Measurements from ENCODE around the gene KRTAP2-4.

Gene KRTAP2-4

DNA sequence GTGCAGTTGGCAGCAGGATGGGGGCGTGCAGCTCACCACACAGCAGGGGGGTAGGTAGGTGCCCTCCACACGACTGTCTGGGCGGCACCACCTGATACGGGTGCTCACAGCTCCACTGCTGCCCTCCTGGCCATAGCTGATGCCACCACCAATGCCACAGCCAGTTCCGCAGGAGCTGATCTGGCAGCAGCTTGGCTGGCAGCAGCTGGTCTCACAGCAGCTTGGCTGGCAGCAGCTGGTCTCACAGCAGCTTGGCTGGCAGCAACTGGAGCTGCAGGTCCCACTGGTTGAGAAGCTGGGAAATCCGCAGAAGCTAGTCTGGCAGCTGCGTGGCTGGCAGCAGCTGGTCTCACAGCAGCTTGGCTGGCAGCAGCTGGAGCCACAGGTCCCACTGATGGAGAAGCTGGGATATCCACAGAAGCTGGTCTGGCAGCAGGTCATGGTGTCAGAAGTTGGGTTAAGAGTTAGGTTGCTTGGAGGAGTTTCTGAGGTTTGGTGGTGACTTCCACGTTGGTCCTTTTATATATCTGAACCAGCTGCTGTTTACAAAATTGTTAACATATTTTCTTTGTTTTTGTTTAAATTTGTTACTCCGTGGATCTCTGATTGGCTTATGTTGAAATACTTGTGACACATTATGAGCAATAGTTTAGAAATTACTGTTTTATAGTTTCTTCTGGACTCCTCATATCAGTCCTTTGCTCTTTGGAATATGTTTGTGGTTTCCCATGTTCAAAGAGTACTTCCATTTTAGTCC lies 38.8 kb downstream of the KRTAP2-4 start, which contains the start of gene KRTAP1-5:
Gene KRTAP1-5 (minus strand): TSS at position 494 of the 757 bp plus-strand sequence. CDS start 53 bp downstream, at position 441.
- Histone ChIP-seq H3K9me3 (ENCODE audit: control insufficient read depth, insufficient read depth, low read depth, low read length) (no peaks in the 10 kb centered on the region), H3K27ac (ENCODE audit: low read depth, low read length) (no peak within 1 kb of the TSS), H3K4me3 (ENCODE audit: low read depth, low read length) (no peak within 1 kb of the TSS), H3K27me3 (ENCODE audit: control insufficient read depth, insufficient read depth, low read length) (no peaks in the 10 kb centered on the region), H3K9ac (ENCODE audit: low read length) (no peak within 1 kb of the TSS), H3K4me1 (ENCODE audit: control insufficient read depth, insufficient read depth, low read length) (no peaks in the 10 kb centered on the region), H3K36me3 (ENCODE audit: control insufficient read depth, insufficient read depth, low read length) (no peaks in the 10 kb centered on the region)

DNA sequence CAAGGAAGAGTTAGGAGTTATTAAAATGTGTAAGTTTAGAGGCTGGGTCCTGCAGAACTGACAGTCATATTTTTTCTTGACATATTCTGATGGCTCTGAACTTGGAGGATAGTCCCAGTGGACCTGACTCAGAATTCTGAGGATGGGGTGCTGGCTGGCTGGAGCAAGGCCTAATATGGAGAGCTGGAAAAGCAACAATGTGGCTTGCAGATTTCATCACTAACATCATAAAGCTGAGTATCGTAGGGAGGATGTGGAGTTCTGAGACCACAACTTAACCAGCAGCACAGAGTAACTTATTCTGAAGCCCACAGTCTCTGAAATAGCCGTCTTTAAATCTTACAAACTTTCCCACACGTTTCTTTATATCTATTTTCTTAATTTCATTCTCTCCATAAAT lies 41.0 kb downstream of the KRTAP2-4 start:
- Histone ChIP-seq H3K27me3 (ENCODE audit: control insufficient read depth, insufficient read depth, low read length) (no peaks in the 10 kb centered on the region), H3K9ac (ENCODE audit: low read length) (no peak overlapping the region), H3K4me3 (ENCODE audit: low read depth, low read length) (no peak overlapping the region), H3K4me1 (ENCODE audit: control insufficient read depth, insufficient read depth, low read length) (no peaks in the 10 kb centered on the region), H3K36me3 (ENCODE audit: control insufficient read depth, insufficient read depth, low read length) (no peaks in the 10 kb centered on the region), H3K9me3 (ENCODE audit: control insufficient read depth, insufficient read depth, low read depth, low read length) (no peaks in the 10 kb centered on the region), H3K27ac (ENCODE audit: low read depth, low read length) (no peak overlapping the region)

GRCh38 chr17:41020336-41020735 lies 45.3 kb downstream of the KRTAP2-4 start:
- H3K9me3 ChIP-seq (ENCODE audit: control insufficient read depth, insufficient read depth, low read depth, low read length): no peaks in the 10 kb centered on the region
- H3K36me3 ChIP-seq (ENCODE audit: control insufficient read depth, insufficient read depth, low read length): no peaks in the 10 kb centered on the region
- no peaks in the 10 kb centered on the region for H3K27me3 ChIP-seq (ENCODE audit: control insufficient read depth, insufficient read depth, low read length)
- H3K9ac ChIP-seq (ENCODE audit: low read length): no peak overlapping the region
- H3K27ac ChIP-seq (ENCODE audit: low read depth, low read length): no peak overlapping the region
- H3K4me1 ChIP-seq (ENCODE audit: control insufficient read depth, insufficient read depth, low read length): no peaks in the 10 kb centered on the region
- no peak overlapping the region for H3K4me3 ChIP-seq (ENCODE audit: low read depth, low read length)

DNA sequence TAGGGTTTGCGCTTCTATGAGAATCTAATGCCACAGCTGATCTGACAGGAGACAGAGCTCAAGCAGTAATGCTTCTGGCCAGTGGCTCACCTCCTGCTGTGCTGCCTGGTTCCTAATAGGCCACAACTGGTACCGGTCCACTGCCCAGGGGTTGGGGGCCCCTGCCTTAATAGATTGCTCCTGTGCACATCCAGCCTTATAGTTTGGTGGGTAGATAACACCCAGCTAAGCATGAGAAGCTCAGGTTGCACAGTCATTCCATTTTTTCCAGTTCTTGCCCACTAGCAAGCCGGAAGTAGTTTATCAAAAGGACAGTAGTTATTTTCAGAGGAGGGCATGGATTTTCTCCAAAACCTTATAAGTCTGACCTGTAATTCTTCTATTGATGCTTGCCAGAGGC lies 46.3 kb downstream of the KRTAP2-4 start:
- Histone ChIP-seq H3K27ac (ENCODE audit: low read depth, low read length) (no peak overlapping the region), H3K36me3 (ENCODE audit: control insufficient read depth, insufficient read depth, low read length) (no peaks in the 10 kb centered on the region), H3K27me3 (ENCODE audit: control insufficient read depth, insufficient read depth, low read length) (no peaks in the 10 kb centered on the region), H3K4me1 (ENCODE audit: control insufficient read depth, insufficient read depth, low read length) (no peaks in the 10 kb centered on the region), H3K9ac (ENCODE audit: low read length) (no peak overlapping the region), H3K9me3 (ENCODE audit: control insufficient read depth, insufficient read depth, low read depth, low read length) (no peaks in the 10 kb centered on the region), H3K4me3 (ENCODE audit: low read depth, low read length) (no peak overlapping the region)

DNA sequence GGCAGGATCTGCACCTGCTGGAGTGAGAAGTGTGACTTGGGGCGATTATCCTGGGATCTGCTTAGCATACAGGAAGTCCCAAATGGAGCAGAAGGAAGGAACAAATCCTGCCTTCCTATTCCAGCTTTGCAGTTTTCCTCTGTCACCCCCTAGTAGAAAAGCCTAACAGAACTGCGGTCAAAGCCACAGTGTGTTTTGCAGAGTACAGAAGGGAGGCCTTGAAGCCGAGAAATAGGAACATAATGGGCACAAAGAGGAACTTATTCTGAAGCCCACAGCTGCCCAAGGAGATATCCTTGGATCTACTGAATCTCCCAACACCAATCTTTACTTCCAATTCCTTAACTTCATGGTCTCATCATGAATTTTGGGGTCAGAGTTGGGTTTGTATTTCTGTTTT lies 47.1 kb downstream of the KRTAP2-4 start:
- no peaks in the 10 kb centered on the region for H3K9me3 ChIP-seq (ENCODE audit: control insufficient read depth, insufficient read depth, low read depth, low read length)
- no peak overlapping the region for H3K9ac ChIP-seq (ENCODE audit: low read length)
- no peaks in the 10 kb centered on the region for H3K4me1 ChIP-seq (ENCODE audit: control insufficient read depth, insufficient read depth, low read length)
- no peaks in the 10 kb centered on the region for H3K27me3 ChIP-seq (ENCODE audit: control insufficient read depth, insufficient read depth, low read length)
- H3K4me3 ChIP-seq (ENCODE audit: low read depth, low read length): no peak overlapping the region
- no peak overlapping the region for H3K27ac ChIP-seq (ENCODE audit: low read depth, low read length)
- H3K36me3 ChIP-seq (ENCODE audit: control insufficient read depth, insufficient read depth, low read length): no peaks in the 10 kb centered on the region

- Histone ChIP-seq H3K9me3 (ENCODE audit: control insufficient read depth, insufficient read depth, low read depth, low read length) (no peaks in the 10 kb centered on the region), H3K36me3 (ENCODE audit: control insufficient read depth, insufficient read depth, low read length) (no peaks in the 10 kb centered on the region), H3K4me3 (ENCODE audit: low read depth, low read length) (no peak overlapping the region), H3K27ac (ENCODE audit: low read depth, low read length) (no peak overlapping the region), H3K27me3 (ENCODE audit: control insufficient read depth, insufficient read depth, low read length) (no peaks in the 10 kb centered on the region), H3K9ac (ENCODE audit: low read length) (no peak overlapping the region), H3K4me1 (ENCODE audit: control insufficient read depth, insufficient read depth, low read length) (no peaks in the 10 kb centered on the region)
These were observed 49.0 kb downstream of the KRTAP2-4 start for GRCh38 chr17:41016578-41017215.

GRCh38 chr17:41015454-41015853 lies 50.2 kb downstream of the KRTAP2-4 start:
- H3K4me1 ChIP-seq (ENCODE audit: control insufficient read depth, insufficient read depth, low read length): no peaks in the 10 kb centered on the region
- H3K9ac ChIP-seq (ENCODE audit: low read length): no peak overlapping the region
- no peak overlapping the region for H3K27ac ChIP-seq (ENCODE audit: low read depth, low read length)
- H3K36me3 ChIP-seq (ENCODE audit: control insufficient read depth, insufficient read depth, low read length): no peaks in the 10 kb centered on the region
- no peaks in the 10 kb centered on the region for H3K9me3 ChIP-seq (ENCODE audit: control insufficient read depth, insufficient read depth, low read depth, low read length)
- H3K27me3 ChIP-seq (ENCODE audit: control insufficient read depth, insufficient read depth, low read length): no peaks in the 10 kb centered on the region
- no peak overlapping the region for H3K4me3 ChIP-seq (ENCODE audit: low read depth, low read length)

Measured in HUES6 (cell line).